Fibroblast of villous mesenchyme (primary cell): ENCODE measurements around the gene SLC39A11. TPM values are rescaled to one million over a fixed set of nuclear protein-coding genes. Genes with fewer than 3 reads are reported as not detected.
"Not testable (repeated sequence)": the region's sequence is repeated elsewhere in the genome, so short reads cannot be mapped to it uniquely, and the experiment has no call there.

Experiments
- DNase-seq: peaks from one replicate; pipeline ENCODE4 v3.0.0-alpha.2; 2010; ENCODE audit warnings: low read depth
- H3K4me3 ChIP-seq: 2 replicates; pipeline ENCODE4 v1.5.1; 2011; ENCODE audit warnings: low read depth, mild to moderate bottlenecking, low read length
- total RNA-seq: library from RNA; depleted of rRNA; stranded (reverse); fragments of >200 nt; gene quantifications from 2 replicates; pipeline ENCODE4 v1.2.3, GENCODE V29; 2012
- TF ChIP-seq, protein P1 (sequence below): IDR thresholded peaks from 2 replicates; pipeline ENCODE4 v1.5.1; 2012; ENCODE audit warnings: low read depth, mild to moderate bottlenecking, low read length; ENCODE audit not compliant: insufficient read depth

Gene SLC39A11
- total RNA-seq, 1 donor: 16.0 TPM

DNA sequence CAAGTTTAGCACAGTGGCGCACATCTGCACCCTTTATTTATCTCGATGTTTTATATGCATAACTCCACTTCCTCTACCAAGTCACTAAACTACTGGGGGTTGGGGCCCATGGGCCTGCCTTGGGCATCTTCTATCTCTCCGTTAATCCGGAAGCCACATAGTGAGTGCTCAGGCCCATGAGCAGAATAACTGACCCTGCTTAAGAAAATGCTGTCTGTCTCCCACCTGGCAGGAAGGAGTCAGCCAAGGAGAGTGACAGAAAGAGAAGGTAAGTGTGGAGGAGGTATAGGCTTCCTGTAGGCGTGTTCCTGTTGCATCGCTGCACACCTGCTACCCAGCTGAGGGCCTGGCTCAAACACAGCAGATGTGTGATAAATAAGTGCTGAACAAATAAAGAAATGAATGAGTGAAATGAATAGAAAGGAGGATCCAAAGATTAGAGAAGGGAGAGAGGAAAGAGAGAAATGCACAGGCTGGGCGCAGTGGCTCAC lies 320.1 kb downstream of the SLC39A11 start:
- TF ChIP-seq, protein P1, sequence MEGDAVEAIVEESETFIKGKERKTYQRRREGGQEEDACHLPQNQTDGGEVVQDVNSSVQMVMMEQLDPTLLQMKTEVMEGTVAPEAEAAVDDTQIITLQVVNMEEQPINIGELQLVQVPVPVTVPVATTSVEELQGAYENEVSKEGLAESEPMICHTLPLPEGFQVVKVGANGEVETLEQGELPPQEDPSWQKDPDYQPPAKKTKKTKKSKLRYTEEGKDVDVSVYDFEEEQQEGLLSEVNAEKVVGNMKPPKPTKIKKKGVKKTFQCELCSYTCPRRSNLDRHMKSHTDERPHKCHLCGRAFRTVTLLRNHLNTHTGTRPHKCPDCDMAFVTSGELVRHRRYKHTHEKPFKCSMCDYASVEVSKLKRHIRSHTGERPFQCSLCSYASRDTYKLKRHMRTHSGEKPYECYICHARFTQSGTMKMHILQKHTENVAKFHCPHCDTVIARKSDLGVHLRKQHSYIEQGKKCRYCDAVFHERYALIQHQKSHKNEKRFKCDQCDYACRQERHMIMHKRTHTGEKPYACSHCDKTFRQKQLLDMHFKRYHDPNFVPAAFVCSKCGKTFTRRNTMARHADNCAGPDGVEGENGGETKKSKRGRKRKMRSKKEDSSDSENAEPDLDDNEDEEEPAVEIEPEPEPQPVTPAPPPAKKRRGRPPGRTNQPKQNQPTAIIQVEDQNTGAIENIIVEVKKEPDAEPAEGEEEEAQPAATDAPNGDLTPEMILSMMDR: no peak
- no peak for DNase-seq
- no peak overlapping the region for H3K4me3 ChIP-seq

DNA sequence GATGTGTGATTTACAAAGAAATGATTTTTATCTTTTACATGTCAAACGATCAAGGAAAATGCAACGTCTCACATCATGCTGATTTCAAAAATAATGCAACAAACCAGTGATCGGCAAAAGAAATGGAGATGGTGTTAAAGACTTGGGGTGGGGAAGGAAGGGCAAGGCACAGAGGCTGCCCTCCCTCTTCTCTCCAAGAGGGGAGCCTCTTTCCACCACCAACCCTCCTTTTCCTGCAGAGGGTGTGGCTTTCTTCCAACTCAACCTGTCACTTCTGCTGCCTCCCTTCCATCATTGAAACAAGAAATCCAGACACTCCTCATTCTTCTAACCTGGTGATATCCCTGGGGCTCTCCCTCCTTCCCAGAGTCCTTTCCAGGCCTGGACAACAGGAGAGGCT lies 320.8 kb downstream of the SLC39A11 start:
- DNase-seq: no peak
- TF ChIP-seq, protein P1: no peak
- no peak overlapping the region for H3K4me3 ChIP-seq

- DNase-seq: no peak
- H3K4me3 ChIP-seq: no peak overlapping the region
- TF ChIP-seq, protein P1: no peak
Observed at GRCh38 chr17:72766761-72767356, 325.6 kb downstream of the SLC39A11 start.

GRCh38 chr17:72765368-72766153 lies 326.9 kb downstream of the SLC39A11 start:
- TF ChIP-seq, protein P1: no peak
- H3K4me3 ChIP-seq: no peak overlapping the region
- DNase-seq: no peak

DNA sequence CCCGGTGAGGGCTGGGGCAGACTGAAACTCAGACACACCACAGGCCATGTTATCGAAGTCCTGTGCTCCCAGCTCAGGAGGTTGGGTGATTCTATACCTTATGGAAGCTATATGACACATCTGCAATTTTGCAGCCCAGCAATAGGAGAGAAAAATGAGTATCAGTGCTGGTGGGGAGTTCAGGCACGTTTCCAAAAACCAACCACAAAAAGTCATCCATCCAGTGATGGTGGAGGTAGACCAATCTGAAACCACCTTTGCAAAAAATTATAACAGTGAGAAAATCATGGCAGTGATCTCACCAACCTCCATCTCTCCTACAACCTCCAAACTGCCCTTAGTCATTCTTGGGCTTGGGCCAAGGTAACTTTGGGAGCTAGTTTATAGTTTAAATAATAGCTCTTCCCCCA lies 327.9 kb downstream of the SLC39A11 start:
- DNase-seq: no peak
- TF ChIP-seq, protein P1: no peak

DNA sequence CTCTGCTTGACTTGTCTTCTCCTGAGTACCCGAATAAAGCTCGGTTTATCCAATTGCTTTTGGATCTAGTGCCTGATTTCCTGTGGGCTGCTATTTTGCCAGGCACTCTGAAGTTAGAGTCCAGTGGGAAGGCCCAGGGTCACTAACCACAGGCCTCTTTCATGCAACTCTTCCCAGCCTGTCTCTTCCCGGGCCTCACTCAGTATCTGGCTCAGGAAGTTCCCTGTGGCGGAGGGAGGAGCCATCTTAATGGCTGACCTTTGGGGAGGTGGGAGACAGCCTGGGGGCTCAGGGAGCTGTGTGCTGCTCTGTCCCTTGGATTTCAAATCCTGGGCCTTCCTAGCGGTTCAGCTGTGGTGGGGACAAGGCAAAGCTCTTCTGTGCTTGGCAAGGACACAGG lies 328.5 kb downstream of the SLC39A11 start:
- no peak overlapping the region for H3K4me3 ChIP-seq
- TF ChIP-seq, protein P1: no peak
- DNase-seq: no peak

More for the DNA sequence above, 327.9 kb downstream of the SLC39A11 start:
- H3K4me3 ChIP-seq: no peak overlapping the region

DNA sequence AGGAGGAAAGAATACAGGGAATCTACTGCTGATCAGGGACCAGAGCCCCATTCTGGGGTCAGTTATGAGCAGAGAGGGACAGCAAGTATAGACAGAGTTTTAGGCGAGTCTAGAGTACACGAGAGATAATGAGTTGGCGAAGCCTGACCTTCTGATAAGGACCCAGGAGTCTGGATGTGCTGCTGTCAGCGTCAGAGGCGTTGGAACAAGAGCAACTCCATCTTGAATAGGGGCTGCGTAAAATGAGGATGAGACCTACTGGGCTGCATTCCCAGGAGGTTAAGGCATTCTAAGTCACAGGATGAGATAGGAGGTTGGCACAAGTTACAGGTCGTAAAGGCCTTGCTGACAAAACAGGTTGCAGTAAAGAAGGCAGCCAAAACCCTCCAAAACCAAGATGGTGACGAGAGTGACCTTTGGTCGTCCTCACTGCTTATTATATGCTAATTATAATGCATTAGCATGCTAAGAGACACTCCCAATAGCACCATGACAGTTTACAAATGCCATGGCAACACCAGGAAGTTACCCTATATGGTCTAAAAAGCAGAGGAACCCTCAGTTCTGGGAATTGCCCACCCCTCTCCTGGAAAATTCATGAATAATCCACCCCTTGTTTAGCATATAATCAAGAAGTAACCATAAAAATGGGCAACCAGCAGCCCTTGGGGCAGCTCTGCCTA lies 330.5 kb downstream of the SLC39A11 start:
- H3K4me3 ChIP-seq, DNase-seq: not testable (repeated sequence)
